WTC11 (cell line): ENCODE measurements around the gene TXNRD2. TPM values are rescaled to one million over a fixed set of nuclear protein-coding genes. Genes with fewer than 3 reads are reported as not detected.

Experiments used
- CBFB ChIP-seq: sonication (generic); formaldehyde crosslinking; IDR thresholded peaks from 2 replicates; pipeline ENCODE4 v1.8.1; 2022; ENCODE audit warnings: mild to moderate bottlenecking, low read depth, missing genetic modification reagents
- EMX1 ChIP-seq: fragments of 250-450 bp; sonication (Bioruptor Pico); IDR thresholded peaks from 2 replicates; pipeline ENCODE4 v1.8.0; 2021; ENCODE audit warnings: mild to moderate bottlenecking
- ERG ChIP-seq: fragments of 250-450 bp; sonication (Bioruptor Pico); IDR thresholded peaks from 2 replicates; pipeline ENCODE4 v1.8.0; 2021; ENCODE audit warnings: mild to moderate bottlenecking
- FOXK1 ChIP-seq: sonication (generic); formaldehyde crosslinking; IDR thresholded peaks from 2 replicates; pipeline ENCODE4 v1.8.0; 2022; ENCODE audit warnings: mild to moderate bottlenecking, moderate library complexity, missing genetic modification reagents
- FOXP1 ChIP-seq: sonication (generic); formaldehyde crosslinking; IDR thresholded peaks from 2 replicates; pipeline ENCODE4 v1.8.0; 2022; ENCODE audit warnings: missing genetic modification reagents, mild to moderate bottlenecking, moderate library complexity, borderline replicate concordance
- NR3C1 ChIP-seq: sonication (generic); formaldehyde crosslinking; conservative IDR thresholded peaks from 2 replicates; pipeline ENCODE4 v1.8.1; 2023; ENCODE audit warnings: low read depth, mild to moderate bottlenecking, missing genetic modification reagents
- RORB ChIP-seq: fragments of 250-450 bp; sonication (Bioruptor Pico); IDR thresholded peaks from 2 replicates; pipeline ENCODE4 v1.9.0; 2021; ENCODE audit warnings: mild to moderate bottlenecking
- SOX15 ChIP-seq: fragments of 250-450 bp; sonication (Bioruptor Pico); IDR thresholded peaks from 2 replicates; pipeline ENCODE4 v1.9.0; 2021; ENCODE audit warnings: mild to moderate bottlenecking
- ZBTB21 ChIP-seq: sonication (generic); formaldehyde crosslinking; IDR thresholded peaks from 2 replicates; pipeline ENCODE4 v1.8.1; 2023; ENCODE audit warnings: mild to moderate bottlenecking, missing genetic modification reagents, borderline replicate concordance
- ZNF121 ChIP-seq: sonication (generic); formaldehyde crosslinking; IDR thresholded peaks from 2 replicates; pipeline ENCODE4 v1.8.0; 2023; ENCODE audit warnings: missing genetic modification reagents
- ZNF232 ChIP-seq: sonication (generic); formaldehyde crosslinking; IDR thresholded peaks from 2 replicates; pipeline ENCODE4 v1.8.0; 2022; ENCODE audit warnings: mild to moderate bottlenecking, missing genetic modification reagents
- total RNA-seq: library from RNA; stranded (reverse); gene quantifications from 3 replicates; pipeline ENCODE4 v1.2.3, GENCODE V29; 2021
- TF ChIP-seq, protein P1 (sequence below): sonication (generic); formaldehyde crosslinking; IDR thresholded peaks from 2 replicates; pipeline ENCODE4 v1.8.0; 2022; ENCODE audit warnings: mild to moderate bottlenecking, missing genetic modification reagents
- TF ChIP-seq, protein P2 (sequence below): sonication (generic); formaldehyde crosslinking; IDR thresholded peaks from 2 replicates; pipeline ENCODE4 v1.8.1; 2022; ENCODE audit warnings: mild to moderate bottlenecking, moderate library complexity, missing genetic modification reagents
- TF ChIP-seq, protein P3 (sequence below): fragments of 250-450 bp; sonication (Bioruptor Pico); IDR thresholded peaks from 2 replicates; pipeline ENCODE4 v1.9.0; 2021; ENCODE audit warnings: mild to moderate bottlenecking
- TF ChIP-seq, protein P4 (sequence below): fragments of 250-450 bp; sonication (Bioruptor Pico); IDR thresholded peaks from 2 replicates; pipeline ENCODE4 v1.9.0; 2021; ENCODE audit warnings: mild to moderate bottlenecking
- TF ChIP-seq, protein P5 (sequence below): fragments of 250-450 bp; sonication (Bioruptor Pico); IDR thresholded peaks from 2 replicates; pipeline ENCODE4 v1.9.0; 2021; ENCODE audit warnings: moderate library complexity, mild to moderate bottlenecking, inconsistent platforms, borderline replicate concordance
- TF ChIP-seq, protein P6 (sequence below): fragments of 250-450 bp; sonication (Bioruptor Pico); conservative IDR thresholded peaks from 2 replicates; pipeline ENCODE4 v1.9.0; 2021; ENCODE audit warnings: mild to moderate bottlenecking
- TF ChIP-seq, protein P7 (sequence below): fragments of 250-450 bp; sonication (Bioruptor Pico); IDR thresholded peaks from 2 replicates; pipeline ENCODE4 v2.1.2; 2022; ENCODE audit warnings: mild to moderate bottlenecking, moderate library complexity
- TF ChIP-seq, protein P8 (sequence below): sonication (generic); formaldehyde crosslinking; IDR thresholded peaks from 2 replicates; pipeline ENCODE4 v1.8.1; 2022; ENCODE audit warnings: low read depth, mild to moderate bottlenecking, moderate library complexity, missing genetic modification reagents, borderline replicate concordance
- TF ChIP-seq, protein P9 (sequence below): sonication (generic); formaldehyde crosslinking; IDR thresholded peaks from 2 replicates; pipeline ENCODE4 v1.8.0; 2022; ENCODE audit warnings: mild to moderate bottlenecking, missing genetic modification reagents
- TF ChIP-seq, protein P10 (sequence below): sonication (generic); formaldehyde crosslinking; IDR thresholded peaks from 2 replicates; pipeline ENCODE4 v1.8.1; 2023; ENCODE audit warnings: mild to moderate bottlenecking, moderate library complexity, missing genetic modification reagents
- TF ChIP-seq, protein P11 (sequence below): sonication (generic); formaldehyde crosslinking; IDR thresholded peaks from 2 replicates; pipeline ENCODE4 v1.8.0; 2023; ENCODE audit warnings: missing genetic modification reagents

Gene TXNRD2
- total RNA-seq, 1 experiment from 2014 or later, result 15.9 TPM

DNA sequence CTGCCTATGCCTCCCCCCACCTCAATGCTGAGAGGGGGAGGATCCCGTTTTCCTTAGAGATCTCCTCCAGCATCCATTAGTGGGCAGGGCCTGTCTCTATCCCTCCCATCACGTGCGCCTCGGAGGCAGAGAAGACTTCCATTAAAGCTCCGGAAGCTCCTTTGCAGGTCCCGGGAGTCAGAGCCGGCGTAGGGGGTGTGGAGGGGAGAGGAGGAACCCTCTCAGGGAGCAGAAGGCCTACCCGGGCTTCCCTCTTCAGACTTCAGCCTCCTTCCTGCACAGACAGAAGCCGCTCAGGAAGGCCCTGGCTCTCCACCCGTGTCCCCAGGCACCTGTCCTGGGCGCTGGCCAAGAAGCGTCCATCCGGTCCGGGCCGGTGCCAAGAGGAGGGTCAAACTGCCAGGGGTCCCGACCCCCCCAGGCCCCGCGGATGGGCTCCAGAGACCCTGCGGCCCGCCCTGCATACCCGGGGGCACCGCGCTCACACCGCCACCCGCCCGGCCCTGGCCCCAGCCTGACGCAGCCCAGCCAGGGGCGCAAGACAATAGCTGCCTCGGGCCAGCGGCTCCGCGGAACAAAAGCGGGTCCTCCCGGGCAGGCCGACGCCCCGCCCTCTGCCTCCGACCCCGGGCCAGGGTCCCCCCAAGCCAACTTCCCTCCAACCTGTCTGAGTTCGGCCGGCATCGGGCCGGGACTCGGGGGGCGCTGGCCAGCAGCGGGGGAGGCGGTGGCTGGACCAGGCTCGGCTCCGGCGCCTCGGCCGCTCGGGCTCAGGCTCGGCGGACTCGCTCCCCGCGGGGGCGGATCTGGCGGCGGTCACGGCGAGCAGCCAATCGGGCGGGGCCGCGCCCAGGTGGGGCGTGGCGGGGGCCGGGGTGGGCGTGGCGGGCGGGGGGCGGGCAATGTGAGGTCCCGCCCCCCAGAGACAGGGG lies 45.1 kb upstream of the TXNRD2 start (continued):
- TF ChIP-seq EMX1 (CRISPR knock-in tag) (no peak), FOXK1 (peak; percentile 38; the same call in 1 of the 2 replicates), ZBTB21 (CRISPR knock-in tag) (no peak), CBFB (CRISPR knock-in tag) (no peak), NR3C1 (CRISPR knock-in tag) (no peak), RORB (CRISPR knock-in tag) (no peak), ZNF121 (no peak), SOX15 (CRISPR knock-in tag) (no peak), ERG (CRISPR knock-in tag) (no peak), FOXP1 (CRISPR knock-in tag) (peak; percentile 33; the same call in 1 of the 2 replicates), ZNF232 (CRISPR knock-in tag) (0 out of 2 replicates have a peak, but pooled peaks have one; percentile 16)
- TF ChIP-seq, protein P1, sequence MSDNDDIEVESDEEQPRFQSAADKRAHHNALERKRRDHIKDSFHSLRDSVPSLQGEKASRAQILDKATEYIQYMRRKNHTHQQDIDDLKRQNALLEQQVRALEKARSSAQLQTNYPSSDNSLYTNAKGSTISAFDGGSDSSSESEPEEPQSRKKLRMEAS (CRISPR knock-in tag), result peak; percentile 74
- TF ChIP-seq, protein P2, sequence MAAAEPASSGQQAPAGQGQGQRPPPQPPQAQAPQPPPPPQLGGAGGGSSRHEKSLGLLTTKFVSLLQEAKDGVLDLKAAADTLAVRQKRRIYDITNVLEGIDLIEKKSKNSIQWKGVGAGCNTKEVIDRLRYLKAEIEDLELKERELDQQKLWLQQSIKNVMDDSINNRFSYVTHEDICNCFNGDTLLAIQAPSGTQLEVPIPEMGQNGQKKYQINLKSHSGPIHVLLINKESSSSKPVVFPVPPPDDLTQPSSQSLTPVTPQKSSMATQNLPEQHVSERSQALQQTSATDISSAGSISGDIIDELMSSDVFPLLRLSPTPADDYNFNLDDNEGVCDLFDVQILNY (CRISPR knock-in tag), result 0 out of 2 replicates have a peak, but pooled peaks have one; percentile 27
- TF ChIP-seq, protein P3, sequence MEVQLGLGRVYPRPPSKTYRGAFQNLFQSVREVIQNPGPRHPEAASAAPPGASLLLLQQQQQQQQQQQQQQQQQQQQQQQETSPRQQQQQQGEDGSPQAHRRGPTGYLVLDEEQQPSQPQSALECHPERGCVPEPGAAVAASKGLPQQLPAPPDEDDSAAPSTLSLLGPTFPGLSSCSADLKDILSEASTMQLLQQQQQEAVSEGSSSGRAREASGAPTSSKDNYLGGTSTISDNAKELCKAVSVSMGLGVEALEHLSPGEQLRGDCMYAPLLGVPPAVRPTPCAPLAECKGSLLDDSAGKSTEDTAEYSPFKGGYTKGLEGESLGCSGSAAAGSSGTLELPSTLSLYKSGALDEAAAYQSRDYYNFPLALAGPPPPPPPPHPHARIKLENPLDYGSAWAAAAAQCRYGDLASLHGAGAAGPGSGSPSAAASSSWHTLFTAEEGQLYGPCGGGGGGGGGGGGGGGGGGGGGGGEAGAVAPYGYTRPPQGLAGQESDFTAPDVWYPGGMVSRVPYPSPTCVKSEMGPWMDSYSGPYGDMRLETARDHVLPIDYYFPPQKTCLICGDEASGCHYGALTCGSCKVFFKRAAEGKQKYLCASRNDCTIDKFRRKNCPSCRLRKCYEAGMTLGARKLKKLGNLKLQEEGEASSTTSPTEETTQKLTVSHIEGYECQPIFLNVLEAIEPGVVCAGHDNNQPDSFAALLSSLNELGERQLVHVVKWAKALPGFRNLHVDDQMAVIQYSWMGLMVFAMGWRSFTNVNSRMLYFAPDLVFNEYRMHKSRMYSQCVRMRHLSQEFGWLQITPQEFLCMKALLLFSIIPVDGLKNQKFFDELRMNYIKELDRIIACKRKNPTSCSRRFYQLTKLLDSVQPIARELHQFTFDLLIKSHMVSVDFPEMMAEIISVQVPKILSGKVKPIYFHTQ (CRISPR knock-in tag), result no peak
- TF ChIP-seq, protein P4, sequence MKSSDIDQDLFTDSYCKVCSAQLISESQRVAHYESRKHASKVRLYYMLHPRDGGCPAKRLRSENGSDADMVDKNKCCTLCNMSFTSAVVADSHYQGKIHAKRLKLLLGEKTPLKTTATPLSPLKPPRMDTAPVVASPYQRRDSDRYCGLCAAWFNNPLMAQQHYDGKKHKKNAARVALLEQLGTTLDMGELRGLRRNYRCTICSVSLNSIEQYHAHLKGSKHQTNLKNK (CRISPR knock-in tag), result no peak
- TF ChIP-seq, protein P5, sequence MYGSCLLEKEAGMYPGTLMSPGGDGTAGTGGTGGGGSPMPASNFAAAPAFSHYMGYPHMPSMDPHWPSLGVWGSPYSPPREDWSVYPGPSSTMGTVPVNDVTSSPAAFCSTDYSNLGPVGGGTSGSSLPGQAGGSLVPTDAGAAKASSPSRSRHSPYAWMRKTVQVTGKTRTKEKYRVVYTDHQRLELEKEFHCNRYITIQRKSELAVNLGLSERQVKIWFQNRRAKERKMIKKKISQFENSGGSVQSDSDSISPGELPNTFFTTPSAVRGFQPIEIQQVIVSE (CRISPR knock-in tag), result no peak
- TF ChIP-seq, protein P6, sequence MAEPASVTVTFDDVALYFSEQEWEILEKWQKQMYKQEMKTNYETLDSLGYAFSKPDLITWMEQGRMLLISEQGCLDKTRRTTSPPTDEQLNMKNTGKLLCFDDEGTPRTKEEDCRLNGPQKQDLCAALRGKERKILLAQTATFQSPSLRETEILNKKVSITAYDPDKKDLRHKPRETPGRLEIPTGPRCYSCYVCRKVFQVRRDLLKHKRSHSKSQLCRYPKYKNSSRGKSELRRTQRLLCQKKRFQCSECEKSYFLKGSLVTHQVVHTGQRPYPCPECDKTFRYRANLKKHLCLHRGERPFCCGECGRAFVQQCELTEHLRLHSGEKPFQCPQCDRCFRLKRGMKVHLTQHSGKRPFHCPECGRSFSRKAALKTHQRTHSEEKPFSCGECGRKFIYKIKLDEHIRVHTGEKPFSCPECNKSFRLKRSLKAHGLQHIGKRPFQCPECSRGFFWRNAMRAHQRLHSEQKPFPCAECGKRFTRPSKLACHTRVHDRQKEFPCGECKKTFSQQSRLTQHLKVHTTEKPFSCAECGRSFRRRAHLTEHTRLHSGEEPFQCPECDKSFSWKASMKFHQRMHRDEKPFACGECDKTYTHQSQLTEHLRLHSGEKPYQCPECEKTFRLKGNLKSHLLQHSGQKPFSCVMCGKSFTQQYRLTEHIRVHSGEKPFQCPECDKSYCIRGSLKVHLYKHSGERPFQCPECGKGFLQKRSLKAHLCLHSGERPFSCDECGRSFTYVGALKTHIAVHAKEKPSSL, result no peak
- TF ChIP-seq, protein P7, sequence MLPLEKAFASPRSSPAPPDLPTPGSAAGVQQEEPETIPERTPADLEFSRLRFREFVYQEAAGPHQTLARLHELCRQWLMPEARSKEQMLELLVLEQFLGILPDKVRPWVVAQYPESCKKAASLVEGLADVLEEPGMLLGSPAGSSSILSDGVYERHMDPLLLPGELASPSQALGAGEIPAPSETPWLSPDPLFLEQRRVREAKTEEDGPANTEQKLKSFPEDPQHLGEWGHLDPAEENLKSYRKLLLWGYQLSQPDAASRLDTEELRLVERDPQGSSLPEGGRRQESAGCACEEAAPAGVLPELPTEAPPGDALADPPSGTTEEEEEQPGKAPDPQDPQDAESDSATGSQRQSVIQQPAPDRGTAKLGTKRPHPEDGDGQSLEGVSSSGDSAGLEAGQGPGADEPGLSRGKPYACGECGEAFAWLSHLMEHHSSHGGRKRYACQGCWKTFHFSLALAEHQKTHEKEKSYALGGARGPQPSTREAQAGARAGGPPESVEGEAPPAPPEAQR (CRISPR knock-in tag), result no peak
- TF ChIP-seq, protein P8, sequence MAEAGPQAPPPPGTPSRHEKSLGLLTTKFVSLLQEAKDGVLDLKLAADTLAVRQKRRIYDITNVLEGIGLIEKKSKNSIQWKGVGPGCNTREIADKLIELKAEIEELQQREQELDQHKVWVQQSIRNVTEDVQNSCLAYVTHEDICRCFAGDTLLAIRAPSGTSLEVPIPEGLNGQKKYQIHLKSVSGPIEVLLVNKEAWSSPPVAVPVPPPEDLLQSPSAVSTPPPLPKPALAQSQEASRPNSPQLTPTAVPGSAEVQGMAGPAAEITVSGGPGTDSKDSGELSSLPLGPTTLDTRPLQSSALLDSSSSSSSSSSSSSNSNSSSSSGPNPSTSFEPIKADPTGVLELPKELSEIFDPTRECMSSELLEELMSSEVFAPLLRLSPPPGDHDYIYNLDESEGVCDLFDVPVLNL (CRISPR knock-in tag), result no peak
- TF ChIP-seq, protein P9, sequence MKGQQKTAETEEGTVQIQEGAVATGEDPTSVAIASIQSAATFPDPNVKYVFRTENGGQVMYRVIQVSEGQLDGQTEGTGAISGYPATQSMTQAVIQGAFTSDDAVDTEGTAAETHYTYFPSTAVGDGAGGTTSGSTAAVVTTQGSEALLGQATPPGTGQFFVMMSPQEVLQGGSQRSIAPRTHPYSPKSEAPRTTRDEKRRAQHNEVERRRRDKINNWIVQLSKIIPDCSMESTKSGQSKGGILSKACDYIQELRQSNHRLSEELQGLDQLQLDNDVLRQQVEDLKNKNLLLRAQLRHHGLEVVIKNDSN (CRISPR knock-in tag), result peak; percentile 90
- TF ChIP-seq, protein P10, sequence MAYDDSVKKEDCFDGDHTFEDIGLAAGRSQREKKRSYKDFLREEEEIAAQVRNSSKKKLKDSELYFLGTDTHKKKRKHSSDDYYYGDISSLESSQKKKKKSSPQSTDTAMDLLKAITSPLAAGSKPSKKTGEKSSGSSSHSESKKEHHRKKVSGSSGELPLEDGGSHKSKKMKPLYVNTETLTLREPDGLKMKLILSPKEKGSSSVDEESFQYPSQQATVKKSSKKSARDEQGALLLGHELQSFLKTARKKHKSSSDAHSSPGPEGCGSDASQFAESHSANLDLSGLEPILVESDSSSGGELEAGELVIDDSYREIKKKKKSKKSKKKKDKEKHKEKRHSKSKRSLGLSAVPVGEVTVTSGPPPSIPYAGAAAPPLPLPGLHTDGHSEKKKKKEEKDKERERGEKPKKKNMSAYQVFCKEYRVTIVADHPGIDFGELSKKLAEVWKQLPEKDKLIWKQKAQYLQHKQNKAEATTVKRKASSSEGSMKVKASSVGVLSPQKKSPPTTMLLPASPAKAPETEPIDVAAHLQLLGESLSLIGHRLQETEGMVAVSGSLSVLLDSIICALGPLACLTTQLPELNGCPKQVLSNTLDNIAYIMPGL, result peak; percentile 82
- TF ChIP-seq, protein P11, sequence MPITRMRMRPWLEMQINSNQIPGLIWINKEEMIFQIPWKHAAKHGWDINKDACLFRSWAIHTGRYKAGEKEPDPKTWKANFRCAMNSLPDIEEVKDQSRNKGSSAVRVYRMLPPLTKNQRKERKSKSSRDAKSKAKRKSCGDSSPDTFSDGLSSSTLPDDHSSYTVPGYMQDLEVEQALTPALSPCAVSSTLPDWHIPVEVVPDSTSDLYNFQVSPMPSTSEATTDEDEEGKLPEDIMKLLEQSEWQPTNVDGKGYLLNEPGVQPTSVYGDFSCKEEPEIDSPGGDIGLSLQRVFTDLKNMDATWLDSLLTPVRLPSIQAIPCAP (CRISPR knock-in tag), result no peak
